Heart left ventricle (tissue), 16 donors: ENCODE data around the gene ZNF718. TPM values are rescaled to one million over a fixed set of nuclear protein-coding genes. Genes with fewer than 3 reads are reported as not detected.

Experiments
- ATAC-seq, 4 donors: fragments of 200-7000 bp; cut with Tn5 transposase; one replicate each; pipeline ENCODE4 v1.9.1; 2020 to 2022; ENCODE audit warnings: moderate library complexity in 4 of 4, mild to moderate bottlenecking in 3 of 4, moderate number of reproducible peaks in 1 of 4
- DNase-seq, 5 donors: peaks; one replicate each; pipeline ENCODE4 v3.0.0-alpha.2; 2020
- H3K27ac ChIP-seq, 12 donors: fragments of 200-600 bp; sonication (generic) in 4 of 12; one replicate each; pipeline versions ENCODE4 v1.5.0 to v1.8.0; 2016 to 2022; ENCODE audit warnings: mild to moderate bottlenecking in 2 of 12
- H3K27me3 ChIP-seq, 9 donors: fragments of 200-600 bp; sonication (generic) in 2 of 9; one replicate each; pipeline versions ENCODE4 v1.5.1 to v1.8.0; 2016 to 2022; ENCODE audit warnings: mild to moderate bottlenecking in 3 of 9
- H3K36me3 ChIP-seq, 9 donors: fragments of 200-600 bp; sonication (generic) in 2 of 9; one replicate each; pipeline versions ENCODE4 v1.5.0 to v1.8.0; 2018 to 2022; ENCODE audit warnings: mild to moderate bottlenecking in 2 of 9
- H3K4me1 ChIP-seq, 12 donors: fragments of 200-600 bp; sonication (generic) in 4 of 12; one replicate each; pipeline versions ENCODE4 v1.5.0 to v1.8.0; 2016 to 2022; ENCODE audit warnings: mild to moderate bottlenecking in 3 of 12
- H3K4me3 ChIP-seq, 12 donors: fragments of 200-600 bp; sonication (generic) in 4 of 12; one replicate each; pipeline versions ENCODE4 v1.5.0 to v1.8.0; 2017 to 2022; ENCODE audit warnings: mild to moderate bottlenecking in 9 of 12, moderate library complexity in 4 of 12
- H3K9me3 ChIP-seq, 12 donors: fragments of 200-600 bp; sonication (generic) in 4 of 12; one replicate each; pipeline versions ENCODE4 v1.5.0 to v1.8.0; 2016 to 2022; ENCODE audit warnings: mild to moderate bottlenecking in 1 of 12
- POLR2A ChIP-seq, 2 donors: fragments of 450-650 bp; IDR thresholded peaks; one replicate each; pipeline ENCODE4 v1.6.1; 2017; ENCODE audit warnings: antibody characterized with exemption in 2 of 2, mild to moderate bottlenecking in 2 of 2, moderate library complexity in 2 of 2
- WGBS, 4 donors: extraction: QIAGEN DNeasy Blood & Tissue Kit in 2 of 4; methylation state at CpG; one replicate each; pipeline versions ENCODE4 v1.1.5 to v1.1.7; 2013 to 2018; 5-methylcytosine and 5-hydroxymethylcytosine counted together
- intact Hi-C, 10 donors: fragments of 100-400 bp; cut with DNase I; formaldehyde crosslinking; loops; one replicate each; pipeline versions ENCODE4 v1.11.1 to v1.14.2; 2022
- polyA plus RNA-seq, 2 donors: library from polyadenylated mRNA; stranded (reverse); fragments of 200-250 nt; gene quantifications; one replicate each; pipeline ENCODE4 v1.2.3, GENCODE V29; 2013
- total RNA-seq, 9 donors: library from RNA; depleted of rRNA in 2 of 9; stranded (reverse); fragments of >200 nt in 2 of 9; fragmentation: NEBNext Ultra II Directional in 3 of 9; extraction: Animal tissue kit (Norgen Biotek cat#: 25700) in 3 of 9; gene quantifications; one replicate each; pipeline versions ENCODE4 v1.1.0 to v1.2.4, GENCODE V29; 2016 to 2023
- TF ChIP-seq, protein P1 (sequence below), 12 donors: fragments of 200-600 bp; sonication (generic) in 4 of 12; IDR thresholded peaks; one replicate each; pipeline versions ENCODE4 v1.5.0 to v1.8.0; 2018 to 2022; ENCODE audit warnings: antibody characterized with exemption in 12 of 12, mild to moderate bottlenecking in 5 of 12
- donor health status: ischemic (EF 13 %, LVEDD 7.1; RV severe dilation, severe dysfunction).
- donor health status: healthy with polysubstance abuse.
- donor health status: DM: no; HTN: yes; CAD: no.
- donor health status: DM: no; HTN: no; CAD: no.
- donor health status: ischemic (EF 25% LVEDD 6.9; RV normal size, moderate dysfunction).
- donor health status: ischemic (EF 25% LVEDD 5.7; RV mildly dilated, moderate dysfunction).
- donor health status: healthy.
- donor health status: DM: yes; HTN: yes; CAD: no.
- donor health status: ischemic (EF 35%, LVEDD 5.7; RV mildly dilated, moderate dysfunction).
- donor health status: nonischemic (EF 11% LVEDD 7.7; RV severe dilation, severe dysfunction).
- donor health status: DM: yes; HTN: yes; CAD: no.
- donor health status: PGD.
- donor health status: ischemic (EF 29% LVEDD 5.4; RV normal size, mild dysfunction).
- donor health status: nonischemic (EF 23%, LVEDD 6.1; RV moderate dilation, normal function).

The ZNF718 gene
- total and polyA plus RNA-seq, 11 donors: 1.1 to 6.5 (median 2.8) TPM

GRCh38 chr4:99863-100262 is 24.4 kb upstream of the ZNF718 start:
- Histone ChIP-seq H3K9me3 (peaks cover 0 to 94% (median 71%) of the 10 kb centered on the region in 12 donors), H3K4me1 (no peaks in the 10 kb centered on the region), H3K36me3 (peaks cover 0 to 13% (median 0%) of the 10 kb centered on the region in 9 donors), H3K4me3 (no peak overlapping the region), H3K27me3 (no peaks in the 10 kb centered on the region), H3K27ac (no peak overlapping the region)
- intact Hi-C loops: no loop called here
- WGBS, 4 donors: 85 to 89% (median 88%) methylated on average over 5 of the region's 5 CpGs
- DNase-seq (no peak), ATAC-seq (no peak)
- TF ChIP-seq POLR2A (IDR thresholded peaks at IDR 0.05): no peak
- TF ChIP-seq, protein P1, sequence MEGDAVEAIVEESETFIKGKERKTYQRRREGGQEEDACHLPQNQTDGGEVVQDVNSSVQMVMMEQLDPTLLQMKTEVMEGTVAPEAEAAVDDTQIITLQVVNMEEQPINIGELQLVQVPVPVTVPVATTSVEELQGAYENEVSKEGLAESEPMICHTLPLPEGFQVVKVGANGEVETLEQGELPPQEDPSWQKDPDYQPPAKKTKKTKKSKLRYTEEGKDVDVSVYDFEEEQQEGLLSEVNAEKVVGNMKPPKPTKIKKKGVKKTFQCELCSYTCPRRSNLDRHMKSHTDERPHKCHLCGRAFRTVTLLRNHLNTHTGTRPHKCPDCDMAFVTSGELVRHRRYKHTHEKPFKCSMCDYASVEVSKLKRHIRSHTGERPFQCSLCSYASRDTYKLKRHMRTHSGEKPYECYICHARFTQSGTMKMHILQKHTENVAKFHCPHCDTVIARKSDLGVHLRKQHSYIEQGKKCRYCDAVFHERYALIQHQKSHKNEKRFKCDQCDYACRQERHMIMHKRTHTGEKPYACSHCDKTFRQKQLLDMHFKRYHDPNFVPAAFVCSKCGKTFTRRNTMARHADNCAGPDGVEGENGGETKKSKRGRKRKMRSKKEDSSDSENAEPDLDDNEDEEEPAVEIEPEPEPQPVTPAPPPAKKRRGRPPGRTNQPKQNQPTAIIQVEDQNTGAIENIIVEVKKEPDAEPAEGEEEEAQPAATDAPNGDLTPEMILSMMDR (IDR thresholded peaks at IDR 0.05): no peak

DNA sequence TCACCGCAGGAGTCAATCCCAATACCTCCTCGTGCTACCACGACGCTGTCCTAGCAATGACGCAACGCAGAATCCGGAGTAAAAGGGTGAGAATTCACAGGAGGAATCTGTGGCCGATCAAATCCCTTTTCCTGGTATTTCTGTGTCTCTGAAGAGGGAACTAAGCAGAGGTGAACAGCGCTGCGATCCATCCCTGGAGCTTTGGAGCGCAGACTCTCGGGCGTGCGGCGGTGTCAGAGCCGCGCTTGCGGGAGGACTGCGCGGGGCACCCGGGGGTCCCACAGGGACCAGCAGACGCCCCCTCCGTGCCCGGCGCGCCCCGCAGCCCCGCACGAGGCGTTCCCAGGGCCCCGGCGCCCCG is 17.2 kb upstream of the ZNF718 start:
- no peak for DNase-seq
- intact Hi-C loops: no loop called here
- H3K9me3 ChIP-seq: peaks cover 0 to 54% (median 8%) of the 10 kb centered on the region in 12 donors
- ATAC-seq: no peak
- H3K27me3 ChIP-seq: peaks cover 21 to 61% (median 33%) of the 10 kb centered on the region in 9 donors
- peaks cover 0 to 12% (median 0%) of the 10 kb centered on the region in 12 donors for H3K4me1 ChIP-seq
- H3K27ac ChIP-seq: no peak overlapping the region
- no peaks in the 10 kb centered on the region for H3K36me3 ChIP-seq
- TF ChIP-seq, protein P1 (IDR thresholded peaks at IDR 0.05): no peak
- no peak for TF ChIP-seq POLR2A (IDR thresholded peaks at IDR 0.05)
- peak overlapping the region in 11 of 12 donors; percentile 0 to 53 (median 39) for H3K4me3 ChIP-seq
- 13 to 35% (median 15%) methylated on average over 10 to 33 of the region's 33 CpGs for WGBS, 4 donors

- 6 to 11% (median 8%) methylated on average over 27 to 91 of the region's 91 CpGs for WGBS, 4 donors
- peaks cover 0 to 12% (median 0%) of the 10 kb centered on the region in 12 donors for H3K4me1 ChIP-seq
- no peak overlapping the region for H3K27ac ChIP-seq
- ATAC-seq (peak in 1 of 4 donors; percentile 50), DNase-seq (peak in 1 of 5 donors; percentile 63)
- no peaks in the 10 kb centered on the region for H3K36me3 ChIP-seq
- intact Hi-C loops: no loop called here
- peaks cover 0 to 48% (median 3%) of the 10 kb centered on the region in 12 donors for H3K9me3 ChIP-seq
- no peak for TF ChIP-seq POLR2A (IDR thresholded peaks at IDR 0.05)
- TF ChIP-seq, protein P1 (IDR thresholded peaks at IDR 0.05): no peak
- H3K4me3 ChIP-seq: peak overlapping the region; percentile 0 to 53 (median 36)
- H3K27me3 ChIP-seq: peaks cover 21 to 61% (median 33%) of the 10 kb centered on the region in 9 donors
These were observed 16.6 kb upstream of the ZNF718 start for GRCh38 chr4:107444-108429.

- Histone ChIP-seq H3K36me3 (no peaks in the 10 kb centered on the region), H3K4me1 (peaks cover 0 to 4% (median 0%) of the 10 kb centered on the region in 12 donors), H3K27me3 (peaks cover 12 to 41% (median 19%) of the 10 kb centered on the region in 9 donors), H3K27ac (no peak overlapping the region), H3K4me3 (no peak overlapping the region), H3K9me3 (peaks cover 0 to 16% (median 0%) of the 10 kb centered on the region in 12 donors)
- WGBS, 4 donors: 63 to 83% (median 74%) methylated on average over 1 of the region's 1 CpG
- TF ChIP-seq POLR2A (IDR thresholded peaks at IDR 0.05): no peak
- TF ChIP-seq, protein P1 (IDR thresholded peaks at IDR 0.05): no peak
- no peak for DNase-seq
- ATAC-seq: no peak
- intact Hi-C loops: no loop called here
These were observed 11.5 kb upstream of the ZNF718 start for GRCh38 chr4:112771-113170.
